GM18867 (cell line): ENCODE data around the gene SH2D3A.
"Not testable (repeated sequence)": the region's sequence is repeated elsewhere in the genome, so short reads cannot be mapped to it uniquely, and the experiment has no call there.

Source experiments
- ATAC-seq: cut with Tn5 transposase; IDR thresholded peaks from one replicate; pipeline ENCODE4 v1.9.1; 2021; ENCODE audit warnings: mild to moderate bottlenecking, moderate library complexity; ENCODE audit not compliant: unreplicated experiment

SH2D3A gene

DNA sequence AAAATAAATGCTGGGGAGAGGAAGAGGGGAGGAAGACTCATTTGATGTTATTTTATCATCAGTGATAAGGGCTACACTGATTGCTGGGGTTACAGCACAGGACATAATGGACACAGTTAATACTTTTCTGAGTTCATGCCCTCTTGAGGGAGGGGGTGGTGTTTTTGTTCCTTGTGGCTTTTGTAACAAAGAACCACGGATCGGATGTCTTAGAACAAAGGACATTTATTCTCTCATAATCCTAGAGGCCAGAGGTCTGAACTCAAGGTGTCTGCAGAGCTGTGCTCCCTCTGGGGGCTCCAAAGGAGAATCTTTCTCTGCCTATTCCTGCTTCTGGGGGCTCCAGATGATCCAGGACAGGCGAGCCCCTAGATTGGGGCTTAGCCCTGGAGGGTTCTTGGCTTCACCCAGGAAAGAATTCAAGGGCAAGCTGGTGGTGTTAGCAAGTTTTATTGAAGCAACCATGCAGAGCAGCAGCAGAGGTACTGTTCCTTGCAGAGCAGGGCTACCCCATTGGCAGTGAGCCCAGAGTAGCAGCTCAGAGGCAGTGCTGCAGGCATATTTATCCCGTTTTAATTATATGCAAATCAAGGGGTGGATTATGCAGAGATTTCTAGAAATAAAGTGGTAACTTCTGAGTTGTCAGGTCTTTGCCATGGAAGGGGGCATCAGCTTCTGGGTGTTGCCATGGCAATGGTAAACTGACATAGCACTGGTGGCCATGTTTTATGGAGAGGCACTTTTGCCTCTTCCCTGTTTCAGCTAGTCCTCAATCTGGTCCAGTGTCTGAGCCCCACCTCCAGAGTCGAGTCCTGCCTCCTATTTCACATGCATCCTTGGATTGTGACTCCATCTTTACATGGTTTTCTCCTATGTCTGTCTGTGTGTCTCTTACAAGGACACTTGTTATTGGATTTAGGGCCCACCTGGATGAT lies 23.2 kb upstream of the SH2D3A start:
- ATAC-seq: no peak

DNA sequence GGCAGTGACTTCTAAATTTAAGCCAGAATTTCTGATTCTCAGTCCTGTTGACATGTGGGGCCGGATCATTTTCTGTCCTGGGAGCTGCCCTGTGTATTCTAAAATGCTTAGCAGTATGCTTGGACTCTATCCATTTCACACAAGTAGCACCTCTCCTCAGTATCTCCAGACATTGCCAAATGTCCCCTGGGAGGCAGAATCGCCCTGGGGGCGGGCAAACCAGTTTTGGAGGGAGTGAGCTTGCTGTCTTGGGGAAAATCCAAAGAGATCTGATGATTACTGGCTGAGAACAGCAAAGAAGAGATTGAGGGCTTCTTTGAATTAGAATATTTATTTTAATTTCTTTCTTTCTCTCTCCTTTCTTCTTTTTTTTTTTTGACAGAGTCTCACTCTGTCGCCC lies 21.7 kb upstream of the SH2D3A start:
- no peak for ATAC-seq

DNA sequence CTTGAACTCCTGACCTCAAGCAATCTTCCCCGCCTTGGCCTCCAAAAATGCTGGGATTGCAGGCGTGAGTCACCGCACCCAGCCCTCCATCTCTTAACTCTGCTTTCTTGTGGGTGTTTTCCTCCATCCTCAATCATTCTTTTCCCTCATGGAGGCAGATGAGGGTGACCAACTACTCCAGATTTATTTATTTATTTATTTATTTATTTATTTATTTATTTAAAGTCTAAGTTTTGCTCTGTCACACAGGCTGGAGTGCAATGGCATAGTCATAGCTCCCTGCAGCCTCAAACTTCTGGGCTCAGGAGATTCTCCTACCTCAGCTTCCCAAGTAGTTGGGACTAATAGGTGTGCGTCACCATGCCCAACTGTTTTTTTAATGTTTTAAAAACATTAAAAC lies 20.2 kb upstream of the SH2D3A start:
- ATAC-seq: no peak

DNA sequence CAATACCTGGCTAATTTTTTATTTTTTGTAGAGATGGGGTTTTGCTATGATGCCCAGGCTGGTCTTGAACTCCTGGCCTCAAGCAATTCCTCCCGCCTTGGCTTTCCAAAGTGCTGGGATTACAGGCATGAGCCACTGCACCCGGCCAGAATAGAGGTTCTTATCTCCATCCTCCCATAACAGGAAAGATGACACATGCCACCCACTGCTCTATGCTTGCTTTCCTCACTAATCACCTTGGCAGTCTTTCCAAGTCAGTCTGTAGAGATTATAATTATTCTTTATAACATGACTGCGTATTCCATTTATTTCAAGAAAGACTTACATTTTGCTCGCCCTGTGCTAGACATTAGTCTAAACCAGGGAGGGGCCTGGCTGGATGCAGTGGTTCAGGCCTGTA lies 12.0 kb upstream of the SH2D3A start:
- no peak for ATAC-seq

DNA sequence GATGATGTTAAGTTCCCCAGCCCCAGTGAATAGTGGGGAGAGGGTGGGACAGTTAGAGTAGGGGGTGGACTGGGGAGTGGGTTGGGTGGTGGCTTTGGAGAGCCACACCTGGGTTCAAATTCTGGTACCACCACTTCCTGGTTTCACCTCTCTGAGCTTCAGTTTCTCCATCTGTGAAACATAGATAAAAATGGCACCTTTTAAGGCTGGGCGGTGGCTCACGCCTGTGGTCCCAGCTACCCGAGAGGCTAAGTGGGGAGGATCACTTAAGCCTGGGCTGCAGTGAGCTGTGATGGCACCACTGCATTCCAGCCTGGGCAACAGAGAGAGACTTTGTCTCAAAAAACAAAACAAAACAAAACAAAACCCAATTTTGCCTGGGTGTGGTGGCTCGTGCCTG lies 11.2 kb upstream of the SH2D3A start:
- no peak for ATAC-seq

DNA sequence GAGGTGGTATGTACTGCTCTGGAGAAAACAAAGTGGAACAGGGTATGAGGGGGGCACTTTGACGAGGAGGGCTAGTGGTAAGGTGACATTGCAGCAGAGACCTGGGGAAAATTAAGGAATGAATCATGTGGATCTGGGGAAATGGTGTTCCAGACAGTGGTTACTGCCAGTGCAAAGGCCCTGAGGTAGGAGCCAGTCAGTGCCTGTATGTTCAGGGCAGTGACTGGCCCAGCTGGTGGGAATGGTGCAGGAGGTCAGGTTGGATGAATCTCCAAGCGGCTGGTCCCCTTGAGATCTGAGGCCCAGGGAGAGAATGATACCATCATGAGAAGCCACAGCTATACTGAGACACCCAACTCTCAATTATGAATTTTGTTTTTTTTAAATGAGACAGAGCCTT lies 10.2 kb upstream of the SH2D3A start:
- ATAC-seq: no peak

DNA sequence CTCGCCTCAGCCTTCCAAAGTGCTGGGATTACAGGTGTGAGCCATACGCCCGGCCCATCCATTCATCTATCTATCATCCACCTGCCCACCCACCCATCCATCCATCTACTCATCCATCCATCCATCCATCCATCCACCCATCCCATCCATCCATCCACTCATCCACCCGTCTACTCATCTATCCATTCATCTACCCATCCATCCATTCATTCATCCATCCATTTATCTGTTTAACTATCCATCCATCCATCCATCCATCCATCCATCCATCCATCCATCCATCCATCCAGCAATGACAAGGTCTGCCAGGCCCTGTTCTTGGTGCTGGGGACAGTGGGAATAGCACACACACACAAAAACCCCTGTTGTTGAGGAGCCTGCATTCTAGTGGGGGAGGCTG lies 9.8 kb upstream of the SH2D3A start:
- ATAC-seq: no peak

DNA sequence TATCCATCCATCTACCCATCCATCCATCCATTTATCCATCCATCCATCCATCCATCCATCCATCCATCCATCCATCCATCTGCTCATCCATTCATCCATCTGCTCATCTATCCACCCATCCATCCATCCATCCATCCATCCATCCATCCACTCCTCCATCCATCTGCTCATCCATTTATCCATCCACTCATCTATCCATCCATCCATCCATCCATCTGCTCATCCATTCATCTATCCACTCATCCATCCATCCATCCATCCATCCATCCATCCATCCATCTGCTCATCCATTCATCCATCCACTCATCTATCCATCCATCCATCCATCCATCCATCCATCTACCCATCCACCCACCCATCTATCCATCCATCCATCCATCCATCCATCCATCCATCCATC lies 8.8 kb upstream of the SH2D3A start:
- not testable (repeated sequence) for ATAC-seq

DNA sequence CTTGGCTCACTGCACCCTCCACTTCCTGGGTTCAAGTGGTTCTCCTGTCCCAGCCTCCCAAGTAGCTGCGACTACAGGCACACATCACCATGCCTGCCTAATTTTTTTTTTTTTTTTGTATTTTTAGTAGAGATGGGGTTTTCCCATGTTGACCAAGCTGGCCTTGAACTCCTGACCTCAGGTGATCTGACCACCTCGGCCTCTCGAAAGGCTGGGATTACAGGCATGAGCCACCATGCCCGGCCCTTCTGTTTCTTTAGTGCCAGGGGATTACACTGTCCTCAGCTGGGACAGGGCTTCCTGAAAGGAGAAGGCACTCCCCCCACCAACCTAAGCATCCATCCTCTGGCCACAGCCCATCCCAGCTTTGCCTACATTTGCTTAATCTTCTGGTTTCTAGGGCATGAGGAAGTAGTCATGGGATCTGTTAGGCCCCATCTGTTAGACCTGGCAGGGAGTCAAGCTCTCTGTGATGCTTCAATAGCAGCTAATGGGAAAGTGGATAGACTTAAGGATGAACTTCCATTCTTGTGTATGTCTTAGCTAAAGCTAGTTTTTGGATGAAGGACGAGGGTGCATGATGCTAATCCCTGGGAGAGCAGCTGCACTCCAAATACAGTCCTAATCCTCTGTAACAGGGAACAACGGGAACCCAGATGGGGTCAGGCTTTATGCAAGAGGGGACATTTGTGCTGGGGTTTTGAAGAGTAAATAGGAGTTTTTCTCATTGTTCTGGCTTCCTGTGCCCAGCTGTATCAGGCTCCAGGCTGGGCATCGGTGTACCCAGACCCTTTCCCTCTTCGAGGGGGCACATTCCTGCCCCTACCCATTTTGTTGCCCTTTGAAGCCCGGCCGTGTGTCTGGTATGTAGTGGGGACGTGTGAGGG lies 7.8 kb upstream of the SH2D3A start:
- no peak for ATAC-seq

DNA sequence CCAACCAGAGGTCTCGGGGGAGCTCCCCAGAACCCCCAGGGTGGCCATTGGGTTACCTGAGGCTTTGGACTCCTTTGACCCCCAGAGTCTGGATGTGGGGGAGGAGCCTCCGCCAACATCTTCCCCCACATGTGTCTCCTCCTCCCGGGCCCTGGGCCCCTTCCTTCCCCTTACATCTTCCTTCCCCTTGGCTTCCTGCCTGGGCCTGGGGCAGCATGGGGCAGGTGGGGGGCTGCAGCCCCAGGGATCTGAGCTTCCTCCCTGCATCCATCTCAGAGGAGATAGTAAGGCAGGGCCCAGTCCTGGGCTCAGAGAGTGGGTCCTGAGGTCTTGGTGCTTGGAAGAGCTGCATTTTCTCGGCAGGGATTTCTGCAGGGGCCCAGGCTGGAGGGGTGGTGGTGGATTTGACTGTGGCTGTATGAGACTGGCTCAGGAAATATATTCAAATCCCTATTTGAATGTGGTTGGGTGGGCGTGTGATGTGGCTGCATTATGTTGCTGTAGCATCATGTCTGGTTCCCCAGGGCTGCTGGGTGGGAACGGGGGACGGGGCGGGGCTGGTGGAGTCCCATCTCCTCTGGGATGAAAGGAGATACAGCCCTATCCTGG lies 6.2 kb upstream of the SH2D3A start:
- ATAC-seq: peak; percentile 28

DNA sequence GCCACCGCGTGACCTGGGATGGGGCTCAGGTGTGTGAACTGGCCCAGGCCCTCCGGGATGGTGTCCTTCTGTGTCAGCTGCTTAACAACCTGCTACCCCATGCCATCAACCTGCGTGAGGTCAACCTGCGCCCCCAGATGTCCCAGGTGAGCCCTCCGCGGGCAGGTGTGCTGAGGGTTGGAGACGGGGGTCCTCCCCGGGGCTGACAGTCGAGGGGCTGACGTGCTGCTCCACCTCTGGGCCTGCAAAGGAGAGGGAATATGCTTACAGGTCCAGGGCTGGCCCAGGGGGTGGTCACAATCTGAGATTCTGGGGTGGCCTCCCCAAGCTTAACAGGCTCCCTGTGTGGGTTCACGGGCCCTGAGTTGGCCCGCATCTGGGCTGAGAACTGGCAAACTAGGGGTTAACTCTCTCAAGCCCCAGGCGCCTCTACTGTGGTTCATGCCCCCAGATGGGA lies 5.7 kb upstream of the SH2D3A start:
- ATAC-seq: peak; percentile 8

DNA sequence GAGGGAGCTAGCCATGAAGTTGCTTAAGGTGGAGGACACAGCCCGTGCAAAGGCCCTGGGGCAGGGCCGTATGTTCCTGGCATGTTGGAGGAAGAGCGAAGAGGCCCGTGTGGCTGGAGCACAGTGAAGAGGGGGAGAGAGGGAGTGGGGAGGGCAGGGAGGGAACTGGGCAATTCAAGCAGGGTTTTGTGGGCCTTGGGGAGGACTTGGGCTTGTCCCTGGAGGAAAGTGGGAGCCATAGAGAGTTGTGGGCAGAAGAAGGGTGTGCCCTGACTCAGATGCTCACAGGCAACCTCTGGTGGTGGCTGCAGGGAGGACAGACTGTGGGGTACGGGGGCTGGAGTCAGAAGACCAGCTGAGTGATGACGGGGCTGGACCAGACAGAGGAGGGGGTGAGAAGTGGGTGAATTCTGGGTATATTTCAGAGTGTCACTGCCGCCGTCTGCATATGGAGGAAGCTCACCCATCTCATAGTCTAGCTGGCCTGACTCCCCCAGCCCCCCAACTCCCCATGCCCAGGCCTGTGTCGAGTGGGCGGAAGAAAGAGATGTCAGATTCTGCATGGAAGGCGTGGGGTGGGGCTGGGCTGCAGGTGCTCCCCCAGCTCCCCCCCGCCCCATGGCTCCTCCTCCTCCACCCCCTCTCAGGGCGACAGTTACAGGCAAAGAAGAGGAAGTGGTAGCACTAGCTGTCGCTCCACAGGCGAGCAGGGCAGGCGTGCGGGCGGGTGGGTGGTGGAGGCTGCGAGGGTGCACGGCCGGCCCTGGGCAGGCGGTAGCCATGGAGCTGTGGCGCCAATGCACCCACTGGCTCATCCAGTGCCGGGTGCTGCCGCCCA lies 5.0 kb upstream of the SH2D3A start, which contains the start of gene VAV1:
VAV1 (plus strand) TSS at position 681 of the 838 bp plus-strand sequence; CDS start at position 781, 100 bp downstream.
- peak; percentile 34 for ATAC-seq

DNA sequence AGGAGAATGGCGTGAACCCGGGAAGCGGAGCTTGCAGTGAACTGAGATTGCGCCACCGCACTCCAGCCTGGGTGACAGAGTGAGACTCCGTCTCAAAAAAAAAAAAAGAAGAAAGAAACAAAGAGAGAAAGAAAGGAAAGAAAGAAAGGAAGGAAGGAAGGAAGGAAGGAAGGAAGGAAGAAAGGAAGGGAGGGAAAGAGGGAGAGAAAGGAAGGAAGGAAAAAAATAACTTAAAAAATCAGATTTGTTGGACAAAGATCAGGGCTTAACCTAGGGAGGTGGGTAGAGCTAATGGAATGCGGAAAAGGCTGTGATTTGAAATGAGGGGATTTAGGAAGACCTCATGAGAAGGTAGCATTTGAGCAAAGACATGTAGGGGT lies 4.4 kb upstream of the SH2D3A start:
- ATAC-seq: not testable (repeated sequence)

DNA sequence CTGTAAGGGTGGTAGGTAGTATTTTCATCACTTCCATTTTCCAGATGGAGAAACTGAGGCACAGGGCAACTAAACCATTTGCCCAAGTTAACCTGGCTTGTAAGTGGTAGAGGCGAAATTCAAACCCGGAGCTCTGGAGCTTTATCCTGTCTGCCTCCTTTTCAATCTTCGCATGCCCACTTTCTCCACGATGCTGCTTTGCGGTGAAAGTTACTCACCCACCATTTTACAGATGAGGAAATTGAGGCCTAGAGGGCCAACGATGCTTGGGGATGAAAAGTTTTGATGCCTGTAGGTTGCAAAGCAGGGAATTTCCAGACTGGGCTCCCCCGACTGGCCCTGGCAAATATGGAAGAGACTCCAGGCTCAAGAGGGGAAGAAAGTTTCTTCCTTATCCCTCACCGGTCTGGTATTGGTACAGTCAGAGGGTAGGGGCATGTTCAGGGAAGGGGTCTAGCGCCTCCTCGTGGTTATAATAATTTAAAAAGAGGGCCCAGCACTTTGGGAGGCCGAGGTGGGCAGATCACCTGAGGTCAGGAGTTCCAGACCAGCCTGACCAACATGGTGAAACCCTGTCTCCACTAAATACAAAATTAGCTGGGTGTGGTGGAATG lies 1.9 kb upstream of the SH2D3A start:
- no peak for ATAC-seq

DNA sequence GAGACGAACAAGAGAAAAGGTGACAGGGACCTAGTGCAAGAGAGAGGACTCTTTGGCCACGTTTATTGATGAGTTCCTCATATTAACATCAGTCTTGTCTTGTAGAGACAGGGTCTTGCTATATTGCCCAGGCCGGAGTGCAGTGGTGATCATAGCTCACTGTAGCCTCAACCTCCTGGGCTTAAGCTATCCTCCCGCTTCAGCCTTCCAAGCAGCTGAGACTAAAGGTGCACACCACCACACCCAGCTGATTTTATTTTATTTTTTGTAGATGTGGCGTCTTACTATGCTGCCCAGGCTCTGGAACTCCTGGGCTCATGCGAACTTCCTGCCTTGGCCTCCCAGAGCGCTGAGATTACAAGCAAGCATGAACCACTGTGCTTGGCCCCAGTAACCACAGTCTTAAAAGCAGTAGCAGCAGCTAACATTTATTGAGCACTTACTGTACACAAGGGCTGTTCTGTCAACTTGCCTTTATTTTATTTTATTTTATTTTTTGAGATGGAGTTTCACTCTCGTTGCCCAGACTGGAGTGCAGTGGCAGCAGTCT lies 1.1 kb upstream of the SH2D3A start:
- ATAC-seq: no peak

DNA sequence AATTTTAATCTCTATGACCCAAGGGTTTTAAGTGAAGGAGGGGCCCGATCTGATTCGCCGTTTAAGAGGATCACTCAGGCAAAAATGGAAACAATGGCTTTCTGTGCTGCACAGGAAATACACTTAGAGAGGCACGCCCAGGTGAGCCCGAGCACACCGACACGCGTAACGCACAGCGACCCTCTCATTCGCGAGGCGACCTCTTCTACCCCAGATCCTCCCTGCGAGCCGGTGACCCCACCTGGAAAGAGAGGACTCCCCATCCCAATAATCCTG lies 216 bp downstream of the SH2D3A start:
- ATAC-seq: peak; percentile 22

DNA sequence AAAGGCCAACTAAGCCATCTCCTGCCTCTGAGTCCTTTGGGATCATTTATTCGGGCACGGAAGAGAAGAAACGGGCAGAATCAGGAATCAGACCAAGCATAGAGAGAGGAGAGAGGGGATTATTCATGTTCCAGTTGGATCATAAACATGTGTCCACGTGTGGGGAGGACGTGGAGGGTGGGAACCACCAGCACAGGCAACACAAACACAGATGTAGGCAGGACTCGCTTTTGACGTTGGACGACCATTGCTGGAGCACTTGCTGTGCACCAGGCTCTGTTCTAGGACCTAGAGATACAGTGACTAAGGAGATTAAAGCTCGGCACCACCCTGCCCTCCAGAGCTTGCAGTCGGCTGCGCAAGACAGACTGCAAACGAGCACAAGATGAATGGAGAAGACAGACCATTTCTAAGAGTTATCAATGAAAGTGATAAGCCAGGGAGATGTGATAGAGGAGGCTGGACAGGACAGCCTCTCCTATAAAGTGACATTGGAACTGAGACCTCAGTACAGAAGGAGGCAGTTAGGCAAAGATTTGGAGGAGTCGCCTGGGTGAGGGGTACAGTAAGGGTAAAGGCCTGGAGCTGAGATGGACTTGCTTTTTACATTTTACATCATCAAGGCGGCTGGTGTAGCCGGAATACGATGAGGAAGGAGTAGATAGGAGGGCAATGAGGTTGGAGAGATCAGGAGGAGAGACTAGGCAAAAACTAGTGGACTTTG lies 716 bp downstream of the SH2D3A start:
- no peak for ATAC-seq

DNA sequence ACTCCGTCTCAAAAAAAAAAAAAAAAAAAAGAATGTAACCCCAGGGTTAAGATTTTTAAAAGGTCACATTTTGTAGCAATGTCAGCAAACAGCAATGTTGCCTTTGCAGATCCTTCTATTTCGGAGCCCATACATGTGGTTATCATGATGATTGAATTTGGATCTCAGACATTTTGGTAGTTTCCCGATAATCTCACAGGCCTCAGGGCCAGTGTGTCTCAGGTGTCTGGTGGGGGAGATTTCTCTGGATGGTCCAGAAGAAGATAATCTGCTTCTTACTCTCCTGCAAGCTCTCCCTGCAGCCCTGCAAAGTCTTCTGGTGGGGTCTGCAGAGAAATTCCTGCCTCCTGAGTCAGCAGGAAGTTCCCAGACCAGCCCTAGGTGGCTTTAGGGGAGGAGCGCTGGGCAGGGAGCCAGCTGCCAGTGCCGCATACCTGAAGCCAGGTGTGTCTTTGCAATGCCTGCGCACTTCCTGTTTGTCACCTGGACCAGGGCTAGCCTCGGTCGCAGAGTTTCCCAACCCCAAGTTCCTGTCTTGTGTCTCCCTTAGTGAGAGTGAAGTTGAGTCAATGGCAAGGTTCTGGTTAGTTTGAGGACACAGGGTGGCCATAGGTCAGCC lies 1.4 kb downstream of the SH2D3A start:
- ATAC-seq: no peak
